ENCODE measurements around the gene CDS2. TPM values are rescaled to one million over a fixed set of nuclear protein-coding genes. Genes with fewer than 3 reads are reported as not detected.

CDS2 gene
- total and polyA plus RNA-seq, 2 of the 13 experiments (the other 11 are each of a cell fraction or from before 2014, with no cell fraction given), result 81.3 to 153 TPM

DNA sequence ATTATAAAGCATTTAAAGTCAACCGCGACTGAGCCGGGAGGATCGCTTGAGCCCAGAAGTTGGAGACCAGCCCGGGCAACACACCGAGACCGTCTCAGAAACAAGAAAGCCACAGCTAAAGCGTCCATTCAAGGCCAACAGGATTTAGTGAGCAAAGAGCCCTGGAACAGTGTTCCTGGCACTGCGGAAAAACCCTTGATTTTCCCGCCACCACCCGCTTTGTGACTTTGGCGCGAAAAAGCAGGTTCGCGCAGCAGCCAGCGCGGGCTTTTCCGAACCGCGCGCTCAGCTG, 7.7 kb upstream of the CDS2 start (continued):
- TF ChIP-seq ZNF101 (CRISPR knock-in tag; IDR thresholded peaks at IDR 0.05; ENCODE audit: borderline replicate concordance, low read depth), result no peak; the same call in 1 of the 2 replicates
- TF ChIP-seq SPEN (CRISPR knock-in tag; IDR thresholded peaks at IDR 0.05; ENCODE audit: low read depth), result peak; percentile 98; the same call in 1 of the 2 replicates
- TF ChIP-seq MXI1 (IDR thresholded peaks at IDR 0.05; ENCODE audit: borderline replicate concordance, low read depth, low read length), result peak; percentile 97; the same call in 1 of the 3 replicates
- TF ChIP-seq, protein P1, sequence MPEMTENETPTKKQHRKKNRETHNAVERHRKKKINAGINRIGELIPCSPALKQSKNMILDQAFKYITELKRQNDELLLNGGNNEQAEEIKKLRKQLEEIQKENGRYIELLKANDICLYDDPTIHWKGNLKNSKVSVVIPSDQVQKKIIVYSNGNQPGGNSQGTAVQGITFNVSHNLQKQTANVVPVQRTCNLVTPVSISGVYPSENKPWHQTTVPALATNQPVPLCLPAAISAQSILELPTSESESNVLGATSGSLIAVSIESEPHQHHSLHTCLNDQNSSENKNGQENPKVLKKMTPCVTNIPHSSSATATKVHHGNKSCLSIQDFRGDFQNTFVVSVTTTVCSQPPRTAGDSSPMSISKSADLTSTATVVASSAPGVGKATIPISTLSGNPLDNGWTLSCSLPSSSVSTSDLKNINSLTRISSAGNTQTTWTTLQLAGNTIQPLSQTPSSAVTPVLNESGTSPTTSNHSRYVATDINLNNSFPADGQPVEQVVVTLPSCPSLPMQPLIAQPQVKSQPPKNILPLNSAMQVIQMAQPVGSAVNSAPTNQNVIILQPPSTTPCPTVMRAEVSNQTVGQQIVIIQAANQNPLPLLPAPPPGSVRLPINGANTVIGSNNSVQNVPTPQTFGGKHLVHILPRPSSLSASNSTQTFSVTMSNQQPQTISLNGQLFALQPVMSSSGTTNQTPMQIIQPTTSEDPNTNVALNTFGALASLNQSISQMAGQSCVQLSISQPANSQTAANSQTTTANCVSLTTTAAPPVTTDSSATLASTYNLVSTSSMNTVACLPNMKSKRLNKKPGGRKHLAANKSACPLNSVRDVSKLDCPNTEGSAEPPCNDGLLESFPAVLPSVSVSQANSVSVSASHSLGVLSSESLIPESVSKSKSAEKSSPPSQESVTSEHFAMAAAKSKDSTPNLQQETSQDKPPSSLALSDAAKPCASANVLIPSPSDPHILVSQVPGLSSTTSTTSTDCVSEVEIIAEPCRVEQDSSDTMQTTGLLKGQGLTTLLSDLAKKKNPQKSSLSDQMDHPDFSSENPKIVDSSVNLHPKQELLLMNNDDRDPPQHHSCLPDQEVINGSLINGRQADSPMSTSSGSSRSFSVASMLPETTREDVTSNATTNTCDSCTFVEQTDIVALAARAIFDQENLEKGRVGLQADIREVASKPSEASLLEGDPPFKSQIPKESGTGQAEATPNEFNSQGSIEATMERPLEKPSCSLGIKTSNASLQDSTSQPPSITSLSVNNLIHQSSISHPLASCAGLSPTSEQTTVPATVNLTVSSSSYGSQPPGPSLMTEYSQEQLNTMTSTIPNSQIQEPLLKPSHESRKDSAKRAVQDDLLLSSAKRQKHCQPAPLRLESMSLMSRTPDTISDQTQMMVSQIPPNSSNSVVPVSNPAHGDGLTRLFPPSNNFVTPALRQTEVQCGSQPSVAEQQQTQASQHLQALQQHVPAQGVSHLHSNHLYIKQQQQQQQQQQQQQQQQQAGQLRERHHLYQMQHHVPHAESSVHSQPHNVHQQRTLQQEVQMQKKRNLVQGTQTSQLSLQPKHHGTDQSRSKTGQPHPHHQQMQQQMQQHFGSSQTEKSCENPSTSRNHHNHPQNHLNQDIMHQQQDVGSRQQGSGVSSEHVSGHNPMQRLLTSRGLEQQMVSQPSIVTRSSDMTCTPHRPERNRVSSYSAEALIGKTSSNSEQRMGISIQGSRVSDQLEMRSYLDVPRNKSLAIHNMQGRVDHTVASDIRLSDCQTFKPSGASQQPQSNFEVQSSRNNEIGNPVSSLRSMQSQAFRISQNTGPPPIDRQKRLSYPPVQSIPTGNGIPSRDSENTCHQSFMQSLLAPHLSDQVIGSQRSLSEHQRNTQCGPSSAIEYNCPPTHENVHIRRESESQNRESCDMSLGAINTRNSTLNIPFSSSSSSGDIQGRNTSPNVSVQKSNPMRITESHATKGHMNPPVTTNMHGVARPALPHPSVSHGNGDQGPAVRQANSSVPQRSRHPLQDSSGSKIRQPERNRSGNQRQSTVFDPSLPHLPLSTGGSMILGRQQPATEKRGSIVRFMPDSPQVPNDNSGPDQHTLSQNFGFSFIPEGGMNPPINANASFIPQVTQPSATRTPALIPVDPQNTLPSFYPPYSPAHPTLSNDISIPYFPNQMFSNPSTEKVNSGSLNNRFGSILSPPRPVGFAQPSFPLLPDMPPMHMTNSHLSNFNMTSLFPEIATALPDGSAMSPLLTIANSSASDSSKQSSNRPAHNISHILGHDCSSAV (CRISPR knock-in tag; IDR thresholded peaks at IDR 0.05; ENCODE audit: borderline replicate concordance), result no peak; the same call in 1 of the 2 replicates
- 0 out of 2 replicates have a peak, but pooled peaks have one; percentile 10 for TF ChIP-seq HNF4A (CRISPR knock-in tag; IDR thresholded peaks at IDR 0.05)
- no peak; the same call in 1 of the 2 replicates for TF ChIP-seq ARNT2 (CRISPR knock-in tag; IDR thresholded peaks at IDR 0.05; ENCODE audit: low read depth)
- TF ChIP-seq EP300 (IDR thresholded peaks at IDR 0.05; ENCODE audit: low read depth in 2 of 2, low read length in 2 of 2), result no peak
- peak; percentile 35; the same call in 1 of the 2 replicates for TF ChIP-seq EP300 (CRISPR knock-in tag; IDR thresholded peaks at IDR 0.05; ENCODE audit: borderline replicate concordance)
- TF ChIP-seq, protein P2, sequence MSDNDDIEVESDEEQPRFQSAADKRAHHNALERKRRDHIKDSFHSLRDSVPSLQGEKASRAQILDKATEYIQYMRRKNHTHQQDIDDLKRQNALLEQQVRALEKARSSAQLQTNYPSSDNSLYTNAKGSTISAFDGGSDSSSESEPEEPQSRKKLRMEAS (IDR thresholded peaks at IDR 0.05), result no peak
- peak; percentile 97; the same call in 1 of the 2 replicates for TF ChIP-seq NCOA1 (CRISPR knock-in tag; IDR thresholded peaks at IDR 0.05)
- no peak for TF ChIP-seq SKI (IDR thresholded peaks at IDR 0.05; ENCODE audit: partially characterized antibody)
- TF ChIP-seq PLRG1 (conservative IDR thresholded peaks at IDR 0.05), result no peak
- TF ChIP-seq ZNF562 (CRISPR knock-in tag; IDR thresholded peaks at IDR 0.05; ENCODE audit: borderline replicate concordance), result 0 out of 2 replicates have a peak, but pooled peaks have one; percentile 88
- TF ChIP-seq, protein P3, sequence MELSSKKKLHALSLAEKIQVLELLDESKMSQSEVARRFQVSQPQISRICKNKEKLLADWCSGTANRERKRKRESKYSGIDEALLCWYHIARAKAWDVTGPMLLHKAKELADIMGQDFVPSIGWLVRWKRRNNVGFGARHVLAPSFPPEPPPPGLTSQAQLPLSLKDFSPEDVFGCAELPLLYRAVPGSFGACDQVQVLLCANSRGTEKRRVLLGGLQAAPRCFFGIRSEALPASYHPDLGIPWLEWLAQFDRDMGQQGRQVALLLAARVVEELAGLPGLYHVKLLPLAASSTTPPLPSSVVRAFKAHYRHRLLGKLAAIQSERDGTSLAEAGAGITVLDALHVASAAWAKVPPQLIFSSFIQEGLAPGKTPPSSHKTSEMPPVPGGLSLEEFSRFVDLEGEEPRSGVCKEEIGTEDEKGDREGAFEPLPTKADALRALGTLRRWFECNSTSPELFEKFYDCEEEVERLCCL (CRISPR knock-in tag; IDR thresholded peaks at IDR 0.05; ENCODE audit: borderline replicate concordance), result 0 out of 2 replicates have a peak, but pooled peaks have one; percentile 99
- TF ChIP-seq ZBTB7B (CRISPR knock-in tag; IDR thresholded peaks at IDR 0.05), result peak; percentile 83; the same call in 1 of the 2 replicates
- TF ChIP-seq, protein P4, sequence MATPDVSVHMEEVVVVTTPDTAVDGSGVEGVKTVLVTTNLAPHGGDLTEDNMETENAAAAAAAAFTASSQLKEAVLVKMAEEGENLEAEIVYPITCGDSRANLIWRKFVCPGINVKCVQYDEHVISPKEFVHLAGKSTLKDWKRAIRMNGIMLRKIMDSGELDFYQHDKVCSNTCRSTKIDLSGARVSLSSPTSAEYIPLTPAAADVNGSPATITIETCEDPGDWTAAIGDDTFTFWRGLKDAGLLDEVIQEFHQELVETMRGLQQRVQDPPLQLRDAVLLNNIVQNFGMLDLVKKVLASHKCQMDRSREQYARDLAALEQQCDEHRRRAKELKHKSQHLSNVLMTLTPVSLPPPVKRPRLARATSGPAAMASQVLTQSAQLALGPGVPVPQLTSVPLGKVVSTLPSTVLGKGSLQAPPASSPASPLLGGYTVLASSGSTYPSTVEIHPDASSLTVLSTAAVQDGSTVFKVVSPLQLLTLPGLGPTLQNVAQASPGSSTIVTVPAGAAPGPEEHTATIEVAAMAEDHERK (CRISPR knock-in tag; IDR thresholded peaks at IDR 0.05; ENCODE audit: low read depth), result no peak
- TF ChIP-seq, protein P5, sequence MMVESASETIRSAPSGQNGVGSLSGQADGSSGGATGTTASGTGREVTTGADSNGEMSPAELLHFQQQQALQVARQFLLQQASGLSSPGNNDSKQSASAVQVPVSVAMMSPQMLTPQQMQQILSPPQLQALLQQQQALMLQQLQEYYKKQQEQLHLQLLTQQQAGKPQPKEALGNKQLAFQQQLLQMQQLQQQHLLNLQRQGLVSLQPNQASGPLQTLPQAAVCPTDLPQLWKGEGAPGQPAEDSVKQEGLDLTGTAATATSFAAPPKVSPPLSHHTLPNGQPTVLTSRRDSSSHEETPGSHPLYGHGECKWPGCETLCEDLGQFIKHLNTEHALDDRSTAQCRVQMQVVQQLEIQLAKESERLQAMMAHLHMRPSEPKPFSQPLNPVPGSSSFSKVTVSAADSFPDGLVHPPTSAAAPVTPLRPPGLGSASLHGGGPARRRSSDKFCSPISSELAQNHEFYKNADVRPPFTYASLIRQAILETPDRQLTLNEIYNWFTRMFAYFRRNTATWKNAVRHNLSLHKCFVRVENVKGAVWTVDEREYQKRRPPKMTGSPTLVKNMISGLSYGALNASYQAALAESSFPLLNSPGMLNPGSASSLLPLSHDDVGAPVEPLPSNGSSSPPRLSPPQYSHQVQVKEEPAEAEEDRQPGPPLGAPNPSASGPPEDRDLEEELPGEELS (CRISPR knock-in tag; IDR thresholded peaks at IDR 0.05), result peak; percentile 67; the same call in 1 of the 2 replicates

Measured in HepG2 (cell line).